NCI-H2196 (cell line): ENCODE measurements around the gene TCEANC.

ENCODE experiments used
- DNase-seq: peaks from one replicate; lab custom pipeline; 2025; ENCODE audit not compliant: unreplicated experiment; lab: John Stamatoyannopoulos, UW

The TCEANC gene

GRCh38 chrX:13689741-13690211 lies 36.8 kb downstream of the TCEANC start:
- no peak for DNase-seq

- DNase-seq: no peak
Observed at GRCh38 chrX:13690836-13691235, 37.9 kb downstream of the TCEANC start.

GRCh38 chrX:13691841-13692371 lies 39.0 kb downstream of the TCEANC start:
- no peak for DNase-seq

DNA sequence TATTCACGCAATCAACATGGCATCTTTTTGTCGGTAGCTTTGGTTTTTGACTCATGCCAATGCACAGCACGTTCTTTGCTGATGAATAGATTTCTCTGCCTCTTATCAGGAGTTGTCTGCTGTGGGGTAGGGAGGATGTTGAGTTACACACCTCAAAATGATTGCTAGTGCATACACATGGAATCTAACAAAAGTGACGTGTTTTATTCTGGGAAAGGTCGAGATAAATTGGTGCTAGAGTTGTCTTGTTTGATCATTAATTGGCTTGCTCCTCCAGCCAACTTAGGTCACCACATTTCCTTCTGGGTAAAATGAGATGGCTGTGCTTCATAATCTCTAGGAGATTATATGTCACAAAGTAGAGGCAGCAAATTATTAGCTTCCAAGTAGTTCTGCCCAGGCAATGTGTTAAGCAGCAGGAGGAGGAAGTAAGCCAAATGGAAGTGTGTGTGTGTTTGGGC lies 39.9 kb downstream of the TCEANC start:
- DNase-seq: no peak

DNA sequence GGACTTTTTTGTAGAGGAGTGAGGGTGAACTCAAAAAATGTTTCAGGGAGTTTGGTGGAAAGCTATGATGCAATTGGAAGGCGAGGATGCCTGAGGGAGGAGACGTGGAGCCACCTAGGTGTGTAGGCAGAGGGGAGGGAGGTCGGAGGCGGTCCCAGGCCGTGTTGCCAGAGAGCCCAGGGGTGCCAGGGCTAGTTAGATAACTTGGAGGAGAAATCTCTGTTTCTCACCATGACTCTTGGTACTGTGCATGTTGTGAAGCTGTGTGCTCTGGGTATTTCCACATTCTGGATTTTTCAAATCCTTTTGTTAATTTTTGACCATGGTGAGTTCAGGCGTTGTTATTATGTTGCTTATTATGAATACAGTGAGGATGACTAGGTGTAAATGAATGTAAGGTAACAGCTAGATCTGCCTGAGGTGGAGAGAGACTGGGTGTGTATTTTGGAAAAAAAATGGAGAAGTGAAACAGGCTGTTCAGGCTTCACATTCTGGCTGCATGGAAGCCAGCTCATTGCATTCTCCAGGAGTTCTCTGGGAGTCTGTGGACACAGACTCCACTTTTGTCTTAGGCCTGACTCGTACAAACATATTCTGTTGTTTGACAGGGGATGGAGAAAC lies 40.5 kb downstream of the TCEANC start:
- no peak for DNase-seq

- DNase-seq: no peak
Observed at GRCh38 chrX:13694359-13694758, 41.4 kb downstream of the TCEANC start.

DNA sequence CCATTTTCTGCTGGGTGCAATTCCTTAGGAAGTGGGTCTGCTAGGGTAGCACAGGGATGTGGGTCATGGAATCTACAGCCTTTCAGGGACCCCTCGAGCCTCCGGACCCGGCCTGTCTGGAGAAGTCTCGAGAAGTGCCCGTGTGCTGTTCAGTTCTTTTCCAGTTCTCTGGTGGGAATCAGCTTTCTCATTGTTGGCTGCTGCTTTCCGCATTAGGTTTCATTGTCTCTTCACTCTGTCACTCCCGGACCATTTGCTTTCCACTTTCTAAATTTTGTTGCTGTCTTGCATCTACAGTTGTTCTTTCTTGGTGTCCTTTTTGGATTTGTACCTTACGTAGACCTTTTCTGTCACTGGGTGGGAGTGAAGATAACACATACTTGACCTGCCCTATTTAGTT lies 42.0 kb downstream of the TCEANC start:
- DNase-seq: no peak

DNA sequence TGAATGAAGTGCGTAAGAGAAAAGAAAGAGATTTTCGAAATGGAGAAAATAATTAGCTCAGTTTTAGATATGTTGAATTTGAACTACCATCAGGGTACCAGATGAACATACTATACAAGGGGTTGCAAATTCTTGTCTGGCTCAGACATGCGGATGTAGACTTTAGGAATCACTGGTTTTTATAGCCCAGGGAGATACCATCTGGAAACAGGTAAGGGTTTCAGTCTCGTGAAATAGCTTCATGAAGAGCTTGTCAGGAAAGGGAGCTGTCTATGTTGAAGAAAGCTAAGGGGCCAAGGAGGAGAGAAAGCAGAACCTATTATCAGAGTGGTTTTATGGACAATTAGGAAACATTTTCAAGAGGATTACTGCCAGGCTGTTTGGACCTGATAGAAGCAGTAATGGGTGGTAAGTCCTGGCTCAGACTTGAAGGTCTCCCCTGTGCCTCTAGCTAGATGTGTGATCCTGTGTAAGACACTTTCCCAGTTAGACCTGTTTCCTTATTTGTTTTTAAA lies 42.7 kb downstream of the TCEANC start:
- no peak for DNase-seq

DNA sequence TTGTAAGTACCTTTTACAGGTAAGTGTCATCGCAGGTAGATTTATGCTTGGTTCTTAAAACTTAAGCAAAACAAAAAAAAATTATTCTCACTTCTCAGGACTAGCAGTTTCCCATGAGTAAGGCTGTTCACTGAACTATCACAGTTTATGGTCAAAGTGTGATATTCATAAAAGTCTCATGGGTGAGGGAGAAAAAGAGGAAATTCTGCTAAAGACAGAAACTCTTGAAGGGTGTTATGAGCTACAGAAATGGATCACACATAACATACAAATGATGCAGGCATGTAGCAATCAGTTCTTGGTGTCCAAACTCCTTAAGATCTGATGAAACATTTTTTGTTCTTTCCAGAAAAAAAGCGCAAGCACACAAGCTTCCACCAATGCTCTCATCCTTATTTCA lies 44.5 kb downstream of the TCEANC start:
- DNase-seq: no peak

- DNase-seq: no peak
Observed at GRCh38 chrX:13697976-13698375, 45.0 kb downstream of the TCEANC start.

DNA sequence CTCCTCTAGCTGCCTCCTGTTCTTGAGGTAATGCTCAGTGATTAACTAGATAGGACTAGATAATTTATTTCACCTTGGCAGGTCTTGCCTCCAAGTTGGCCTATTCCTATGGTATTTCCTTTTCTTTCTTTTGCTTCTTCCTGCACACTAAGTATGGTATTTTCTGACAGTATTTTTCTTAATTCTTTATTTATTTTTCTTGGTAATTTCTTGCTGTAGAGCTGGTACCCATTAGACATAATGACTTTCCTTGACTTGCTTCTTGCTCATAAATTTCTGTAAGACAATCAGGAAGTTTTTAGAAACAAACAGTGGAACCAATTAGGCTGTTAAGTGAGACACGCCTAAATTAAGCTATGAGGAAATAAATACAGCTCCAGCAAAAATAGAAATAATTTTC lies 45.5 kb downstream of the TCEANC start:
- DNase-seq: no peak

DNA sequence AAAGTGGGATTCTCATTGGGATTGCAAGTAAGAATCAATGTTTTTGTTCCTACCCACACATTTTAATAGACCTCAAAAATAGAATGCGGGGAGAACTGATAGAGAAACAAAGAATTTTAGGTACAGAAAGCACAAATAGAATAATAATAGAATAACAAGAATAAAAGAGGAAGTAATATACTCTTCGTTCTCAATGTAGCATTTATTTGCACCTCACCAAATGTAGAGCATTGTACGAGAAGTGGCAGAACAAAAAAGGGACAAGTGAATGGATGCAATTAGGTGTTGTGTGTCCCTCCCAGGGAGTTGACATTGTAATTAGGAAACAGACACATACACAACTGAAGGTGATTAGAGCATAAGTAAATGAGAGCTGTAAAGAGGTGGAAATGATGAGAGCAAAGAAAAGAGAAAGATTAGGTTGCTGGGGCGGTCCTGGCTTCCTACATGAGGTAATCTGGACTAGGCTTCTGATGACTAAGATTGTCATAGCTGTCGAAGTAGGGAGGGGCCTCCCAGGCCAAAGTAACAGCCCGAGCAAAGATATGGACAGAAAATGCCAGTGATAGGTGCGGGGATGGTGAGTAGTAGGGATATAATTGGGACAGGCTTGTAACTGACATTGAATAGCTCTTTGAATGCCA lies 46.4 kb downstream of the TCEANC start:
- no peak for DNase-seq

DNA sequence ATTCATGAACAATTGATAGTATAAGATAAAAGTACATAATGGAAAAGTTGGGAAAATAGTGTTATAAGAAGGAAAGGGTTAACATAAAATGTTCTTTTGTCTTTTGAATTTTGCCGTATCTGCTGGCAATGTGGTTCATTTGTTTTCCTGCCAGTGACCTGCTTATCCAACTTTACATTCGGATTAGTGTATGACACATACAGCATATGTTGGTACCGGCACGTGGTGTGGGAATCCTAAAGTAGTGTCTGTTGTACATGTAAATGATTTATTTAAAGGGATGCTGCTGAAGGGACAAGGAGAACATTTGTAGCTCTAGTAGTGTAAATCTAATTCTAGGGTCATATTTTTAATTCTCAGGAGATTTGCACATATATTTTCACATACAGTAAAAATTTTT lies 47.4 kb downstream of the TCEANC start:
- DNase-seq: no peak

- no peak for DNase-seq
Observed at GRCh38 chrX:13702111-13702789, 49.3 kb downstream of the TCEANC start.

- no peak for DNase-seq
Observed at GRCh38 chrX:13703135-13703534, 50.2 kb downstream of the TCEANC start.

GRCh38 chrX:13703589-13703988 lies 50.6 kb downstream of the TCEANC start:
- no peak for DNase-seq

DNA sequence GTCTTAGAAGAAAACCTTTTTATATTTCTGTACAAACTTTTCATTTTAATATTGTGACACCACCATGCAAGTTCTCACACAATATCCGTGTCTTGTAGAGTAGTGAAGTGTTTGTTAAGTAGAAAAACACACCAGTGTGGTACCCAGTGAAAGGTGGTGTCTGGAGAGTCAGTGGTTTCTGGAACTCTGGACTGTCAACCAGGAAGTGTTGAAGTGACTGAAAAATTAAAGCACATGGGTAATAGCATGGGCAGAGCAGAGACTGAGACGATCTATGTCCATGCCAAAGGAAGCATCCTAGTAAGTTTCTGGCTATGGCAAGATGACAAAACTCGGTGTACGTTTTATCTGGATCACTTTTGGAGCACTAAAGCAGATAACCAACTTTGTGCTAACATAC lies 58.2 kb downstream of the TCEANC start:
- DNase-seq: no peak
